Mesenteric fat pad (tissue), 1 donor: Measurements from ENCODE around the gene VAMP5. TPM values are rescaled to one million over a fixed set of nuclear protein-coding genes. Genes with fewer than 3 reads are reported as not detected.
"Not testable (repeated sequence)": the region's sequence is repeated elsewhere in the genome, so short reads cannot be mapped to it uniquely, and the experiment has no call there.

Source experiments
- DNase-seq: peaks from one replicate; pipeline ENCODE4 v3.0.0-alpha.2; 2020; ENCODE audit warnings: low spot score
- total RNA-seq: library from RNA; stranded (reverse); fragmentation: NEBNext Ultra II Directional; extraction: Animal tissue kit (Norgen Biotek cat#: 25700); gene quantifications from one replicate; pipeline ENCODE4 v1.2.1, GENCODE V29; 2021
- donor health status: DM: yes; HTN: yes; CAD: no.

VAMP5 gene
- total RNA-seq, 1 donor from 2014 or later = 70.3 TPM

- no peak for DNase-seq
These were observed 421 bp upstream of the VAMP5 start for GRCh38 chr2:85583667-85584353.

- no peak for DNase-seq
These were observed 888 bp downstream of the VAMP5 start for GRCh38 chr2:85584857-85585780.

- DNase-seq = no peak
These were observed 1.5 kb downstream of the VAMP5 start for GRCh38 chr2:85585781-85586105.

GRCh38 chr2:85588236-85588635 lies 4.0 kb downstream of the VAMP5 start:
- DNase-seq = no peak

GRCh38 chr2:85588645-85589044 lies 4.4 kb downstream of the VAMP5 start:
- no peak for DNase-seq

GRCh38 chr2:85589181-85589580 lies 5.0 kb downstream of the VAMP5 start:
- DNase-seq = no peak

- DNase-seq = no peak
These were observed 6.0 kb downstream of the VAMP5 start for GRCh38 chr2:85589982-85590791.

GRCh38 chr2:85590950-85591349 lies 6.7 kb downstream of the VAMP5 start:
- DNase-seq = no peak

- DNase-seq = no peak
These were observed 7.3 kb downstream of the VAMP5 start for GRCh38 chr2:85591563-85591962.

GRCh38 chr2:85592299-85592698 lies 8.1 kb downstream of the VAMP5 start:
- not testable (repeated sequence) for DNase-seq

- no peak for DNase-seq
These were observed 8.8 kb downstream of the VAMP5 start for GRCh38 chr2:85593023-85593422.

GRCh38 chr2:85594715-85595300 lies 10.6 kb downstream of the VAMP5 start:
- no peak for DNase-seq

GRCh38 chr2:85595301-85596025 lies 11.2 kb downstream of the VAMP5 start, which contains the start of gene RNF181:
Gene RNF181, plus strand, starts transcription at chr2:85595745. Its CDS starts 19 bp downstream, at chr2:85595764.
- peak; percentile 98 for DNase-seq

- DNase-seq = no peak
These were observed 11.7 kb downstream of the VAMP5 start for GRCh38 chr2:85596026-85596333.

- DNase-seq = no peak
These were observed 12.4 kb downstream of the VAMP5 start for GRCh38 chr2:85596486-85597143.

GRCh38 chr2:85597241-85597640 lies 13.0 kb downstream of the VAMP5 start:
- no peak for DNase-seq

GRCh38 chr2:85598594-85599340 lies 14.5 kb downstream of the VAMP5 start:
- DNase-seq = no peak

- DNase-seq = no peak
These were observed 15.4 kb downstream of the VAMP5 start for GRCh38 chr2:85599468-85600234.

- DNase-seq = no peak
These were observed 16.0 kb downstream of the VAMP5 start for GRCh38 chr2:85600235-85600575.
